GM12878 (cell line): ENCODE results near the gene UBTF. TPM values are rescaled to one million over a fixed set of nuclear protein-coding genes. Genes with fewer than 3 reads are reported as not detected.

Experiments used
- ATAC-seq: fragments of 200-7000 bp; cut with Tn5 transposase; 3 replicates; pipeline ENCODE4 v1.9.1; 2020; ENCODE audit warnings: mild to moderate bottlenecking, moderate library complexity
- BruUV-seq: library from RNA; stranded (reverse); fragments of 400-500 nt; replicated peaks from 2 replicates; lab custom pipeline; 2021; lab: Mats Ljungman, UMichigan
- CTCF ChIA-PET: fragments of 300-600 bp; sonication (Branson Sonifier 250); formaldehyde crosslinking; extraction: SDS; loops from one replicate; lab custom pipeline; 2021; ENCODE audit warnings: inconsistent platforms; lab: Yijun Ruan, JAX
- POLR2A ChIA-PET: fragments of 350-600 bp; formaldehyde crosslinking; extraction: SDS; loops from one replicate; lab custom pipeline; 2021; ENCODE audit warnings: inconsistent platforms; lab: Charles Lee
- RAD21 ChIA-PET: fragments of 300-600 bp; sonication (Branson Sonifier 250); formaldehyde crosslinking; loops from one replicate; lab custom pipeline; 2023; ENCODE audit warnings: antibody characterized with exemption; ENCODE audit not compliant: unreplicated experiment; lab: Charles Lee
- SMC1A ChIA-PET: fragments of 300-600 bp; sonication (Branson Sonifier 250); formaldehyde crosslinking; loops from one replicate; lab custom pipeline; 2023; ENCODE audit not compliant: unreplicated experiment, uncharacterized antibody; lab: Charles Lee
- DNase-seq: peaks from one replicate; pipeline ENCODE4 v3.0.0-alpha.2; 2011; ENCODE audit warnings: low read depth, low spot score
- FAIRE-seq: peaks from 3 replicates; lab custom pipeline; 2011; peaks lifted over from hg19 to GRCh38; lab: Jason Lieb, UNC
- H2AFZ ChIP-seq: 2 replicates; pipeline ENCODE4 v1.6.0; 2011; ENCODE audit warnings: low read depth, low read length, control low read depth; ENCODE audit not compliant: control insufficient read depth
- H3K27ac ChIP-seq: 2 replicates; pipeline ENCODE4 v1.5.1; 2011; ENCODE audit warnings: control low read depth; ENCODE audit not compliant: control insufficient read depth, insufficient read depth
- H3K27me3 ChIP-seq, 2 experiments: replicated peaks in 1 of 2; 2 replicates each; pipeline versions ENCODE4 v1.6.0 to v1.6.1; 2011; ENCODE audit warnings: low read length in 1 of 2; ENCODE audit not compliant: control insufficient read depth in 2 of 2, insufficient read depth in 2 of 2
- H3K36me3 ChIP-seq, 2 experiments: 2 replicates each; pipeline ENCODE4 v1.5.1; 2011; ENCODE audit warnings: low read length in 1 of 2; ENCODE audit not compliant: control insufficient read depth in 2 of 2, insufficient read depth in 2 of 2
- H3K4me1 ChIP-seq: 2 replicates; pipeline ENCODE4 v1.6.1; 2011; ENCODE audit warnings: mild to moderate bottlenecking, low read length, moderate library complexity, mixed read lengths; ENCODE audit not compliant: control insufficient read depth, insufficient read depth
- H3K4me2 ChIP-seq: 2 replicates; pipeline ENCODE4 v1.6.0; 2011; ENCODE audit warnings: control low read depth; ENCODE audit not compliant: control insufficient read depth, insufficient read depth
- H3K4me3 ChIP-seq: fragments of 200-600 bp; sonication (generic); 2 replicates; pipeline ENCODE4 v1.5.1; 2016
- H3K79me2 ChIP-seq: 2 replicates; pipeline ENCODE4 v1.6.0; 2011; ENCODE audit warnings: low read length; ENCODE audit not compliant: control insufficient read depth, insufficient read depth
- H3K9ac ChIP-seq: 2 replicates; pipeline ENCODE4 v1.8.0; 2011; ENCODE audit warnings: low read length, control low read depth, mixed read lengths; ENCODE audit not compliant: control insufficient read depth, insufficient read depth
- H3K9me3 ChIP-seq: replicated peaks from 3 replicates; pipeline ENCODE4 v1.5.1; 2011; ENCODE audit warnings: mild to moderate bottlenecking, low read length; ENCODE audit not compliant: control insufficient read depth, insufficient read depth
- H4K20me1 ChIP-seq: 2 replicates; pipeline ENCODE4 v1.6.0; 2011; ENCODE audit not compliant: control insufficient read depth, insufficient read depth
- CHD2 ChIP-seq: IDR thresholded peaks from 2 replicates; pipeline ENCODE4 v1.6.1; 2011; ENCODE audit warnings: low read depth, low read length, improper control_type of control experiment, borderline replicate concordance
- DPF2 ChIP-seq: fragments of 450-650 bp; IDR thresholded peaks from 2 replicates; pipeline ENCODE4 v1.6.1; 2017; ENCODE audit warnings: mild to moderate bottlenecking
- ELK1 ChIP-seq: IDR thresholded peaks from 2 replicates; pipeline ENCODE4 v1.6.1; 2012; ENCODE audit warnings: low read depth, low read length, improper control_type of control experiment
- FOXM1 ChIP-seq: IDR thresholded peaks from 2 replicates; pipeline ENCODE4 v1.6.1; 2012; ENCODE audit warnings: low read depth, mild to moderate bottlenecking, inconsistent platforms, low read length, moderate library complexity
- HDAC6 ChIP-seq: fragments of 200-600 bp; sonication (generic); IDR thresholded peaks from one replicate; pipeline ENCODE4 v1.8.0; 2017; ENCODE audit warnings: antibody characterized with exemption; ENCODE audit not compliant: unreplicated experiment
- HSF1 ChIP-seq: fragments of 150-350 bp; IDR thresholded peaks from 2 replicates; pipeline ENCODE4 v1.6.1; 2014; ENCODE audit warnings: mild to moderate bottlenecking, low read depth, low read length
- IKZF2 ChIP-seq, 2 experiments: fragments of 450-650 bp; IDR thresholded peaks; 2 replicates each; pipeline ENCODE4 v1.6.1; 2017; ENCODE audit warnings: mild to moderate bottlenecking in 2 of 2, moderate library complexity in 2 of 2
- IRF4 ChIP-seq: IDR thresholded peaks from 2 replicates; pipeline ENCODE4 v1.6.1; 2011; ENCODE audit warnings: low read depth, low read length
- KAT2A ChIP-seq: conservative IDR thresholded peaks from 2 replicates; pipeline ENCODE4 v1.6.1; 2011; ENCODE audit warnings: low read depth, low read length; ENCODE audit not compliant: control insufficient read depth
- MTA2 ChIP-seq: fragments of 450-650 bp; IDR thresholded peaks from 2 replicates; pipeline ENCODE4 v1.6.1; 2016; ENCODE audit warnings: low read depth, mild to moderate bottlenecking, moderate library complexity
- NR2C2 ChIP-seq: IDR thresholded peaks from 2 replicates; pipeline ENCODE4 v1.6.1; 2011; ENCODE audit warnings: borderline replicate concordance, low read depth; ENCODE audit not compliant: control insufficient read depth, insufficient read length
- PML ChIP-seq: IDR thresholded peaks from 2 replicates; pipeline ENCODE4 v1.6.1; 2012; ENCODE audit warnings: low read length, inconsistent platforms
- SREBF2 ChIP-seq: IDR thresholded peaks from 2 replicates; pipeline ENCODE4 v1.6.1; 2012; ENCODE audit warnings: mild to moderate bottlenecking, low read length
- SUZ12 ChIP-seq: fragments of 200-600 bp; sonication (generic); IDR thresholded peaks from one replicate; pipeline ENCODE4 v1.6.1; 2018; ENCODE audit warnings: antibody characterized with exemption, mild to moderate bottlenecking; ENCODE audit not compliant: unreplicated experiment
- ZNF274 ChIP-seq: IDR thresholded peaks from one replicate; pipeline ENCODE4 v1.8.0; 2011; ENCODE audit not compliant: insufficient read length, insufficient read depth
- ZNF592 ChIP-seq: fragments of 450-650 bp; IDR thresholded peaks from 2 replicates; pipeline ENCODE4 v1.6.1; 2017; ENCODE audit warnings: mild to moderate bottlenecking, moderate library complexity
- WGBS: methylation state at CpG from one replicate; pipeline ENCODE4 v1.1.6; 2016; ENCODE audit warnings: low lambda C conversion rate; ENCODE audit not compliant: insufficient replicate concordance, insufficient coverage; ENCODE audit errors: missing lambda C conversion rate; 5-methylcytosine and 5-hydroxymethylcytosine counted together
- in situ Hi-C: fragments of 300-500 bp; cut with MboI; formaldehyde crosslinking; loops from 9 replicates; pipeline ENCODE4 v1.14.3; 2018; ENCODE audit warnings: mixed read lengths
- intact Hi-C: fragments of 100-400 bp; cut with micrococcal nuclease; formaldehyde crosslinking; loops from one replicate; pipeline ENCODE4 v1.14.2; 2022; ENCODE audit not compliant: unreplicated experiment
- polyA plus RNA-seq, 11 experiments: library from polyadenylated mRNA; depleted of rRNA in 4 of 11; unstranded in 6 of 11; stranded (reverse) in 5 of 11; fragments of >200 nt; fragmentation: Nextera tagmentation in 4 of 11; fragmentation: Illumina TruSeq in 1 of 11; extraction: Ambion mirVana in 4 of 11; extraction: Trizol in 1 of 11; gene quantifications; 1 replicate in 1 of 11; 2 replicates in 10 of 11; pipeline versions ENCODE4 v1.2.1 to v1.2.3, GENCODE V29; 2011 to 2016; ENCODE audit warnings: inconsistent platforms in 2 of 11, missing spikeins in 2 of 11, low read depth in 1 of 11
- total RNA-seq, 4 experiments: library from RNA; depleted of rRNA in 3 of 4; stranded (reverse); fragments of >200 nt in 3 of 4; fragmentation: Illumina TruSeq in 1 of 4; extraction: Trizol in 1 of 4; gene quantifications; 2 replicates each; pipeline versions ENCODE4 v1.2.1 to v1.2.3, GENCODE V29; 2013 to 2021

The UBTF gene
- total and polyA plus RNA-seq, 10 of the 15 experiments (the other 5 are each of a cell fraction or from before 2014, with no cell fraction given), result 2.2 to 124 (median 79.6) TPM

DNA sequence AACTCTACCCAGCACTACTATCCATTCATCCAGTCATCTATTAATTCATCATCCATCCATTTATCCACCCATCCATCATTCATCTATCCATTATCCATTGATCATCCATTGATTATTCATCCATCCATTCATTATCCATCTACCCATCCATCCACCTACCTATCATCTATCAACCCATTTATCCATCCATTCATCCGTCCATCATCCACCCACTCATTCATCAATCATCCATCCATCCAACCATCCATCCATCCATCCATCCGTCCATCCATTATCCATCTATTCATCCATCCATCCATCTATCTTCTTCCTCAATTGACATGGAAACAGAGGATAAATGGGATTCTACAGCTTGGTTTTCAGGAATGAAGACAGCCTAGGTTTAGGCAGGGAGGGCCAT, 36.4 kb upstream of the UBTF start:
- 21% methylated on average over 2 of the region's 2 CpGs for WGBS
- Histone ChIP-seq H3K9me3 (no peaks in the 10 kb centered on the region), H3K4me1 (no peaks in the 10 kb centered on the region), H3K36me3 (no peaks in the 10 kb centered on the region), H3K79me2 (no peaks in the 10 kb centered on the region), H3K27ac (no peak overlapping the region), H3K4me3 (no peak overlapping the region), H4K20me1 (no peaks in the 10 kb centered on the region), H3K9ac (no peak overlapping the region), H3K4me2 (no peak overlapping the region), H3K27me3 (no peaks in the 10 kb centered on the region), H2AFZ (no peak overlapping the region)
- in situ Hi-C loops, result no loop called here
- ChIA-PET SMC1A (no interaction called here), POLR2A (interaction anchor here (0.6 kb wide), 1 partner anchor 446 kb away, joined by 3 read pairs; no protein-coding TSS in a partner anchor), RAD21 (no interaction called here), CTCF (interaction anchor here (1.2 to 1.8 kb wide), 2 partner anchors 10 to 46 kb away, joined by 3 to 4 read pairs; no protein-coding TSS in a partner anchor)
- no peak for TF ChIP-seq DPF2
- TF ChIP-seq ZNF274, result no peak
- no peak for TF ChIP-seq CHD2
- no peak for TF ChIP-seq IRF4
- no peak for TF ChIP-seq ZNF592
- no peak for TF ChIP-seq SUZ12
- TF ChIP-seq HDAC6, result no peak
- no peak for TF ChIP-seq MTA2
- no peak for TF ChIP-seq FOXM1
- no peak for TF ChIP-seq SREBF2
- no peak for TF ChIP-seq NR2C2
- TF ChIP-seq KAT2A, result no peak
- TF ChIP-seq ELK1, result no peak
- no peak for TF ChIP-seq HSF1
- no peak for TF ChIP-seq IKZF2 (IDR thresholded peaks at IDR 0.05)
- TF ChIP-seq PML, result no peak
- intact Hi-C loops, result no loop called here
- FAIRE-seq (no peak), ATAC-seq (no peak), DNase-seq (no peak)
- no TSS peak for BruUV-seq
